IMR-90 (cell line): Measurements from ENCODE around the gene ZNF37A.
"Not testable (repeated sequence)": the region's sequence is repeated elsewhere in the genome, so short reads cannot be mapped to it uniquely, and the experiment has no call there.

Experiments
- BHLHE40 ChIP-seq: fragments of 150-350 bp; IDR thresholded peaks from 2 replicates; pipeline ENCODE4 v1.6.1; 2016; ENCODE audit warnings: mild to moderate bottlenecking, low read depth, low read length
- CHD1 ChIP-seq: IDR thresholded peaks from 2 replicates; pipeline ENCODE4 v1.6.1; 2012; ENCODE audit warnings: low read depth, low read length, improper control_type of control experiment
- MXI1 ChIP-seq: IDR thresholded peaks from 2 replicates; pipeline ENCODE4 v1.6.1; 2012; ENCODE audit warnings: low read depth, mild to moderate bottlenecking, low read length, moderate library complexity, borderline replicate concordance
- POLR2A ChIP-seq: IDR thresholded peaks from 2 replicates; pipeline ENCODE4 v1.6.1; 2012; ENCODE audit warnings: mild to moderate bottlenecking, low read depth, low read length
- RAD21 ChIP-seq: IDR thresholded peaks from 2 replicates; pipeline ENCODE4 v1.6.1; 2012; ENCODE audit warnings: low read length, improper control_type of control experiment
- RFX5 ChIP-seq: IDR thresholded peaks from 2 replicates; pipeline ENCODE4 v1.8.0; 2012; ENCODE audit warnings: low read depth, mild to moderate bottlenecking, low read length, moderate library complexity
- SMC3 ChIP-seq: fragments of 150-350 bp; IDR thresholded peaks from 2 replicates; pipeline ENCODE4 v1.6.1; 2016; ENCODE audit warnings: low read depth, mild to moderate bottlenecking, antibody characterized with exemption, low read length, moderate library complexity
- TF ChIP-seq, protein P1 (sequence below): conservative IDR thresholded peaks from 2 replicates; pipeline ENCODE4 v1.5.1; 2012; ENCODE audit warnings: mild to moderate bottlenecking, low read depth, low read length, improper control_type of control experiment
- TF ChIP-seq, protein P2 (sequence below): fragments of 150-350 bp; IDR thresholded peaks from 2 replicates; pipeline ENCODE4 v1.6.1; 2017; ENCODE audit warnings: mild to moderate bottlenecking, antibody characterized with exemption, low read length, low read depth

GRCh38 chr10:38055274-38055894, 38.8 kb upstream of the ZNF37A start:
- TF ChIP-seq, protein P1, sequence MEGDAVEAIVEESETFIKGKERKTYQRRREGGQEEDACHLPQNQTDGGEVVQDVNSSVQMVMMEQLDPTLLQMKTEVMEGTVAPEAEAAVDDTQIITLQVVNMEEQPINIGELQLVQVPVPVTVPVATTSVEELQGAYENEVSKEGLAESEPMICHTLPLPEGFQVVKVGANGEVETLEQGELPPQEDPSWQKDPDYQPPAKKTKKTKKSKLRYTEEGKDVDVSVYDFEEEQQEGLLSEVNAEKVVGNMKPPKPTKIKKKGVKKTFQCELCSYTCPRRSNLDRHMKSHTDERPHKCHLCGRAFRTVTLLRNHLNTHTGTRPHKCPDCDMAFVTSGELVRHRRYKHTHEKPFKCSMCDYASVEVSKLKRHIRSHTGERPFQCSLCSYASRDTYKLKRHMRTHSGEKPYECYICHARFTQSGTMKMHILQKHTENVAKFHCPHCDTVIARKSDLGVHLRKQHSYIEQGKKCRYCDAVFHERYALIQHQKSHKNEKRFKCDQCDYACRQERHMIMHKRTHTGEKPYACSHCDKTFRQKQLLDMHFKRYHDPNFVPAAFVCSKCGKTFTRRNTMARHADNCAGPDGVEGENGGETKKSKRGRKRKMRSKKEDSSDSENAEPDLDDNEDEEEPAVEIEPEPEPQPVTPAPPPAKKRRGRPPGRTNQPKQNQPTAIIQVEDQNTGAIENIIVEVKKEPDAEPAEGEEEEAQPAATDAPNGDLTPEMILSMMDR = not testable (repeated sequence)
- not testable (repeated sequence) for TF ChIP-seq RAD21, BHLHE40, MXI1, RFX5, POLR2A, SMC3, CHD1
- TF ChIP-seq, protein P2, sequence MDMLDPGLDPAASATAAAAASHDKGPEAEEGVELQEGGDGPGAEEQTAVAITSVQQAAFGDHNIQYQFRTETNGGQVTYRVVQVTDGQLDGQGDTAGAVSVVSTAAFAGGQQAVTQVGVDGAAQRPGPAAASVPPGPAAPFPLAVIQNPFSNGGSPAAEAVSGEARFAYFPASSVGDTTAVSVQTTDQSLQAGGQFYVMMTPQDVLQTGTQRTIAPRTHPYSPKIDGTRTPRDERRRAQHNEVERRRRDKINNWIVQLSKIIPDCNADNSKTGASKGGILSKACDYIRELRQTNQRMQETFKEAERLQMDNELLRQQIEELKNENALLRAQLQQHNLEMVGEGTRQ = not testable (repeated sequence)
